ENCODE measurements around the gene TXK. TPM values are rescaled to one million over a fixed set of nuclear protein-coding genes. Genes with fewer than 3 reads are reported as not detected.

TXK gene
- total and polyA plus RNA-seq, 2 of the 13 experiments (the other 11 are each of a cell fraction or from before 2014, with no cell fraction given) = not detected

DNA sequence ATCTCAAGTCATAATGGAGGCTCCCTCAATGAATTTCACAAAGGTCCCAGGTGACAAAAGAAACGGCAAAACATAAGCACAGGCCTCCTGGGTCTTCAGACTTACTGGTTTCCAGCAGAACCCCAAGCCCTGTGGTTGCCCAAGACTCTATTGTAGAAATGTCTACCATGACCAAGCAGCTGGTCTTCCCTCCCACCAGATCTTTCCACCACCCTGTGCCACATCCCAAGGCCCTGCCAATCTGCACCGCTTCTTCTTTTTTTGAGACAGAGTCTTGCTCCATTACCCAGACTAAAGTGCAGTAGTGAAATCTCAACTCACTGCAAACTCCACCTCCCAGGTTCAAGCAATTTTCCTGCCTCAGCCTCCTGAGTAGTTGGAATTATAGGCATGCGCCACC is 23.2 kb upstream of the TXK start:
- intact Hi-C loops (cut with micrococcal nuclease; ENCODE audit: unreplicated experiment) = no loop called here
- H2AFZ ChIP-seq (ENCODE audit: low read length) = no peak overlapping the region
- ChIA-PET CTCF (ENCODE audit: low intra/inter-chr PET ratio, low total read pairs) (no interaction called here), POLR2A (no interaction called here)
- ATAC-seq = no peak
- 50% methylated on average over 3 of the region's 3 CpGs for WGBS (ENCODE audit: low lambda C conversion rate)
- H3K9ac ChIP-seq (ENCODE audit: insufficient read depth, low read depth, low read length) = no peak overlapping the region
- no peaks in the 10 kb centered on the region for H3K27me3 ChIP-seq (ENCODE audit: control insufficient read depth in 1 of 2, insufficient read depth in 2 of 2, low read length in 2 of 2)
- H3K4me3 ChIP-seq (replicated peaks in 1 of 3; ENCODE audit: insufficient read depth in 1 of 3, low read depth in 2 of 3, low read length in 3 of 3) = no peak overlapping the region
- no peak for TF ChIP-seq SUZ12 (IDR thresholded peaks at IDR 0.05; ENCODE audit: low read depth, low read length)
- no peak for FAIRE-seq
- H3K27ac ChIP-seq (ENCODE audit: extremely low read length, insufficient read depth, low read length) = no peak overlapping the region
- H4K20me1 ChIP-seq (ENCODE audit: insufficient read depth, low read length) = no peaks in the 10 kb centered on the region
- in situ Hi-C loops (cut with HindIII; ENCODE audit: extremely low pct_ligation_motif_present, low pct_unique_long_range_greater_than_20kb) = no loop called here
- no TSS peak for BruUV-seq (replicated peaks)
- no peaks in the 10 kb centered on the region for H3K4me1 ChIP-seq (ENCODE audit: insufficient read depth, low read length)
- peaks cover 29% of the 10 kb centered on the region for H3K9me3 ChIP-seq (ENCODE audit: low read length)
- H3K79me2 ChIP-seq (ENCODE audit: insufficient read depth, low read length) = no peaks in the 10 kb centered on the region
- no peak overlapping the region for H3K4me2 ChIP-seq (ENCODE audit: low read depth, low read length)
- H3K36me3 ChIP-seq (replicated peaks in 1 of 2; ENCODE audit: control insufficient read depth in 1 of 2, insufficient read depth in 2 of 2, low read length in 2 of 2) = no peaks in the 10 kb centered on the region
- no peak for DNase-seq (ENCODE audit: low spot score)

DNA sequence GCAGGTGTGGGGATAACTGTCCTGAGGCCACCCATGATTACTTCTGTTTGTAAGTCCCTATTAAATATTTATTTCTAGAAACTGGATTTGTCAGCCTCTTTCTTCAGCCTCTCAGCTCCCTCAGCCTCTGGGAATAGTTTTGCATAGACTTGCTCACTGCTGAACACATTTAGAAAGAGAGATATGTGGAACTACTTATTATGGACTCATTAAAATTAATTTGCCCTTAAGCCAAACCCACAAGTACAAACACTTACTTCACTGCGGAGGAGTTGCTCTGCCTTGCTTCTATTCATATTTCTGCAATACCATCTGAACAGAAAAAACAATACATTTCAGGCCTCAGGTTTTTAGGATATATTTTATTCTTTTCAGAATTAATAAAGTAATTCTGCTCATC is 22.4 kb upstream of the TXK start:
- H3K27me3 ChIP-seq (ENCODE audit: control insufficient read depth in 1 of 2, insufficient read depth in 2 of 2, low read length in 2 of 2) = no peaks in the 10 kb centered on the region
- FAIRE-seq (no peak), ATAC-seq (no peak), DNase-seq (ENCODE audit: low spot score) (no peak)
- H4K20me1 ChIP-seq (ENCODE audit: insufficient read depth, low read length) = no peaks in the 10 kb centered on the region
- H3K4me1 ChIP-seq (ENCODE audit: insufficient read depth, low read length) = no peaks in the 10 kb centered on the region
- WGBS (ENCODE audit: low lambda C conversion rate) = 91% methylated on average over 1 of the region's 1 CpG
- TF ChIP-seq KDM2A (CRISPR knock-in tag; IDR thresholded peaks at IDR 0.05; ENCODE audit: borderline replicate concordance, low read depth) (no peak), ATF7-NPFF (CRISPR knock-in tag; IDR thresholded peaks at IDR 0.05; ENCODE audit: low read depth) (no peak), KLF12 (CRISPR knock-in tag; IDR thresholded peaks at IDR 0.05; ENCODE audit: borderline replicate concordance) (no peak), IKZF4 (CRISPR knock-in tag; IDR thresholded peaks at IDR 0.05; ENCODE audit: borderline replicate concordance, low read depth, not compliant biosample characterization) (no peak), RELA (CRISPR knock-in tag; IDR thresholded peaks at IDR 0.05) (no peak), SNRNP70 (IDR thresholded peaks at IDR 0.05; ENCODE audit: low read depth, low read length) (no peak), ZNF547 (CRISPR knock-in tag; IDR thresholded peaks at IDR 0.05) (no peak), ZFY (CRISPR knock-in tag; IDR thresholded peaks at IDR 0.05) (no peak), JUN (CRISPR knock-in tag; IDR thresholded peaks at IDR 0.05) (no peak), U2AF1 (optimal IDR thresholded peaks at IDR 0.05; ENCODE audit: low read depth, low read length) (no peak), MZF1 (CRISPR knock-in tag; IDR thresholded peaks at IDR 0.05; ENCODE audit: borderline replicate concordance) (no peak), ZFX (CRISPR knock-in tag; IDR thresholded peaks at IDR 0.05; ENCODE audit: low read depth) (no peak), MIER2 (CRISPR knock-in tag; IDR thresholded peaks at IDR 0.05) (no peak), ZNF720 (CRISPR knock-in tag; IDR thresholded peaks at IDR 0.05) (no peak), ZNF274 (CRISPR knock-in tag; IDR thresholded peaks at IDR 0.05) (no peak), TCF7L2 (IDR thresholded peaks at IDR 0.05; ENCODE audit: low read depth, low read length) (no peak)
- no peaks in the 10 kb centered on the region for H3K79me2 ChIP-seq (ENCODE audit: insufficient read depth, low read length)
- CTCF ChIA-PET (ENCODE audit: low intra/inter-chr PET ratio, low total read pairs) = no interaction called here
- intact Hi-C loops (cut with micrococcal nuclease; ENCODE audit: unreplicated experiment) = no loop called here
- no peak overlapping the region for H3K4me3 ChIP-seq (replicated peaks in 1 of 3; ENCODE audit: insufficient read depth in 1 of 3, low read depth in 2 of 3, low read length in 3 of 3)
- H3K36me3 ChIP-seq (replicated peaks in 1 of 2; ENCODE audit: control insufficient read depth in 1 of 2, insufficient read depth in 2 of 2, low read length in 2 of 2) = no peaks in the 10 kb centered on the region
- H2AFZ ChIP-seq (ENCODE audit: low read length) = no peak overlapping the region
- no peak overlapping the region for H3K9ac ChIP-seq (ENCODE audit: insufficient read depth, low read depth, low read length)
- POLR2A ChIA-PET = no interaction called here
- no peak overlapping the region for H3K4me2 ChIP-seq (ENCODE audit: low read depth, low read length)
- peaks cover 29% of the 10 kb centered on the region for H3K9me3 ChIP-seq (ENCODE audit: low read length)
- no TSS peak for BruUV-seq (replicated peaks)
- in situ Hi-C loops (cut with HindIII; ENCODE audit: extremely low pct_ligation_motif_present, low pct_unique_long_range_greater_than_20kb) = no loop called here
- no peak overlapping the region for H3K27ac ChIP-seq (ENCODE audit: extremely low read length, insufficient read depth, low read length)

All from HepG2 (cell line).